SK-N-SH treated with all-trans-retinoic acid at 6 μM for 48 hours (cell line): Measurements from ENCODE around the gene LSAMP.

Experiments used
- ARNTL ChIP-seq: fragments of 450-650 bp; formaldehyde crosslinking; IDR thresholded peaks from 2 replicates; pipeline ENCODE4 v1.5.0; 2020; ENCODE audit warnings: low read depth, mild to moderate bottlenecking, moderate library complexity, borderline replicate concordance
- PPARA ChIP-seq: fragments of 250-450 bp; sonication (Bioruptor Pico); IDR thresholded peaks from 2 replicates; pipeline ENCODE4 v1.5.0; 2020; ENCODE audit warnings: mild to moderate bottlenecking, borderline replicate concordance
- ZFP3 ChIP-seq: fragments of 250-450 bp; sonication (Bioruptor Pico); IDR thresholded peaks from 2 replicates; pipeline ENCODE4 v1.5.0; 2020; ENCODE audit warnings: mild to moderate bottlenecking, moderate library complexity

GRCh38 chr3:116464276-116464798 lies 19.1 kb upstream of the LSAMP start:
- TF ChIP-seq ARNTL (CRISPR knock-in tag) (no peak), ZFP3 (CRISPR knock-in tag) (no peak), PPARA (no peak)
